ENCODE data around the gene S100Z. TPM values are rescaled to one million over a fixed set of nuclear protein-coding genes. Genes with fewer than 3 reads are reported as not detected.
A peak's percentile ranks its signal among the peaks of the same experiment; 100 is the strongest.
"Not testable (repeated sequence)": the region's sequence is repeated elsewhere in the genome, so short reads cannot be mapped to it uniquely, and the experiment has no call there.

Gene S100Z
- not detected for polyA plus RNA-seq (ENCODE audit: low read depth in 6 of 6)

- Mint-ChIP-seq H3K9me3 (peaks cover 0 to 5% (median 0%) of the 10 kb centered on the region in 7 donors), H3K27ac (peak within 1 kb of the TSS in 4 of 6 donors; percentile 32 to 70 (median 52)), H3K4me1 (peaks cover 19 to 27% (median 21%) of the 10 kb centered on the region in 3 donors), H3K27me3 (peaks cover 0 to 12% (median 0%) of the 10 kb centered on the region in 3 donors), H3K4me3 (peak within 1 kb of the TSS in 6 of 8 donors; percentile 20 to 70 (median 65)), H3K36me3 (no peaks in the 10 kb centered on the region)
- DNase-seq (no peak), ATAC-seq (ENCODE audit: low read depth in 2 of 2) (no peak)
Measured at GRCh38 chr5:76849419-76850291, at the start of gene S100Z. Gene S100Z, plus strand, starts transcription at chr5:76850014. Its CDS starts 25,346 bp downstream, at chr5:76875360.

DNA sequence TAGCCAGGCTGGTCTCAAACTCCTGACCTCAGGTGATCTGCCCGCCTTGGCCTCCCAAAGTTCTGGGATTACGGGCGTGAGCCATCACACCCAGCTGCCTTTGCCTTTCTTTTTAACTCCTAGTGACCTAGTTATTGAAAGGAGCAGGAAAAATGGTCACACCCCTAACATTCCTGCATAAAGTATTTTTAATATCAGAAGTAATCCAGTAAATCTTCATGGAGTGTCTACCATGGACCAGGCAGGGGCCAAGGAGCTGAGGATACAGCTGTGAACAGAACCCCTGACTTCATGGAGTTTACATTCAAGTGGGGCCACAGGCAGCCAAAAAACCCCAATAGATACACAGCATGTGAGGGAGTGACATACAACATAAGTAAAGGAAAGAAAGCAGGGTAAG is 49.2 kb upstream of the S100Z start:
- Mint-ChIP-seq H3K27ac (no peak overlapping the region), H3K36me3 (peaks cover 0 to 4% of the 10 kb centered on the region in 2 donors), H3K9me3 (peaks cover 0 to 3% (median 0%) of the 10 kb centered on the region in 7 donors), H3K27me3 (peaks cover 5 to 25% (median 10%) of the 10 kb centered on the region in 3 donors), H3K4me3 (no peak overlapping the region), H3K4me1 (no peaks in the 10 kb centered on the region)
- ATAC-seq (ENCODE audit: low read depth in 2 of 2) (no peak), DNase-seq (no peak)

- Mint-ChIP-seq H3K4me3 (no peak overlapping the region), H3K36me3 (peaks cover 0 to 4% of the 10 kb centered on the region in 2 donors), H3K27me3 (peaks cover 5 to 25% (median 10%) of the 10 kb centered on the region in 3 donors), H3K4me1 (no peaks in the 10 kb centered on the region), H3K27ac (no peak overlapping the region), H3K9me3 (peaks cover 0 to 3% (median 0%) of the 10 kb centered on the region in 7 donors)
- ATAC-seq (ENCODE audit: low read depth in 2 of 2) (no peak), DNase-seq (no peak)
Measured at GRCh38 chr5:76801159-76801802, 48.5 kb upstream of the S100Z start.

DNA sequence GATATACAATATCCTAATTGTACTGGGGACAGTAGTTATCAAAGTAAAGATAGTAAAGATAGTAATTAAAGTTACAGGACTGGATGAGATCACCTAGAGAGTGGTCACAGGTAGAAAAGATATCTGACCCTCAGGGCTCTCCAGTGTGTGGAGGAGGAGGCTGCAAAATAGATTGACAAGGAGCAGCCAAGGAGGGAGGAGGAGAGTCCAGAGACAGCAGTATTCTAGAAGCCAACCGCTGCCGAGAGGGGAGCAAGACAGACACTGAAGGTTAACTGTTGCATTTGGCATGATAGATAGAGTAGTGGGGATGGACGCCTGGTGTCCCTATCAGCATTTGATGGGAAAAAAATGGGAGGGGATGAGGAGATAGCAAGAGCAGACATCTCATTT is 48.0 kb upstream of the S100Z start:
- peaks cover 0 to 4% of the 10 kb centered on the region in 2 donors for H3K36me3 Mint-ChIP-seq
- H3K27ac Mint-ChIP-seq, result no peak overlapping the region
- H3K9me3 Mint-ChIP-seq, result peaks cover 0 to 3% (median 0%) of the 10 kb centered on the region in 7 donors

DNA sequence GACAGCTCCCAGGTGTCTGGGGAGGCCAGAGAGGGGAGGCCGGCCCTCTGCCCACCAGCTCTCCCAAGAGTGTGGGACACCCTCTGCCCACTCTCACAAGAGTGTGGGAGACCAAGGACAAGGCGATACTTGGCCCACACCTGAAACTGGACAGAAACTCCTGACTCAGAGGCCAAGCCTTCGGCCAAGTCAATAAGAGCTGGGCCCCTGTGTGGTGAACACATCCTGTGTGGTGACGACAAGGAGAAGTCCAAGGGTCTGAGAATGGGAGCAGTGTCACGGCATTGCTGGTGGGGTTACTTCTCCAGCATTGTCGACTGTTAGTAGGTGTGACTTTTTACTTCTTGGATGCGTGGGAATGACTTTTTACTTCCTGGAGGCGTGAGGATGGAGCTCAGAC is 45.5 kb upstream of the S100Z start:
- peaks cover 5 to 25% (median 10%) of the 10 kb centered on the region in 3 donors for H3K27me3 Mint-ChIP-seq
- ATAC-seq (ENCODE audit: low read depth in 2 of 2) (no peak), DNase-seq (no peak)
- peaks cover 0 to 4% of the 10 kb centered on the region in 2 donors for H3K36me3 Mint-ChIP-seq
- no peak overlapping the region for H3K4me3 Mint-ChIP-seq
- H3K4me1 Mint-ChIP-seq, result no peaks in the 10 kb centered on the region
- H3K9me3 Mint-ChIP-seq, result peaks cover 0 to 3% (median 0%) of the 10 kb centered on the region in 7 donors
- H3K27ac Mint-ChIP-seq, result no peak overlapping the region

More for the DNA sequence above, 48.0 kb upstream of the S100Z start:
- Mint-ChIP-seq H3K4me3 (no peak overlapping the region), H3K4me1 (no peaks in the 10 kb centered on the region), H3K27me3 (peaks cover 5 to 25% (median 10%) of the 10 kb centered on the region in 3 donors)
- ATAC-seq (ENCODE audit: low read depth in 2 of 2), result no peak
- DNase-seq, result no peak

DNA sequence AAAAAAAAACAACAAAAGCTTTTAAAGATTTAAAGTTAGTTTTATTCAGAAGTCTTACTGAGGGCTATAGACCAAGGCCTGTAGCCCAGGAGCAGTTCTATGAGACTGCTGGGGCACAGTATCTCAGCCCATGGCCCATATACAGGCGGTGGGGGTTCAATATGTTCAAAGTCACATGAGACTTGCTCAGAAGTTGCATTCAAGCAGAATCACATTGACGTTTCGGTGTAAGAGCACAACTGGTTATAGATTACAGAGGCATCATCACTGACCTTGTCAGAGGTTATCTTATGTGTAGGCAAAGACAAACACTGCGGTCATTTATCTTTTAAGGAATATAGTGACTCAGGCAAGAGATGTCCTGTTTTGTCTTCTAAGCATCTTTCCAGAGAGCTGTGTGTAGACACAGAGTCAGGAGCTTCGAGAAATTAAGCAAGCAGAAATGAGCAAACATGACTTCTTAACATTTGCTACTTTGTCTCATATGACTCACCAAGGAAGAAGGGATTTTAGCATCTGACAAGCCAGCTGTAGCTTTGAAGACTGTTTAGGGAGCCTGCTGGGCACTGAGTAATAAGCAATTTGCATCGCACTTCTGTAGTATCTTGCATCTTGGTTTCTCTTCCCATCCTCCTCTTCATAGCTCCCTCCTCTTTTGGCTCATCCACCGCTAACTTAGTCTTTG is 43.9 kb upstream of the S100Z start:
- Mint-ChIP-seq H3K4me3 (no peak overlapping the region), H3K27ac (peak overlapping the region in 1 of 6 donors; percentile 28), H3K4me1 (no peaks in the 10 kb centered on the region), H3K36me3 (peaks cover 0 to 4% of the 10 kb centered on the region in 2 donors), H3K9me3 (peaks cover 0 to 3% (median 2%) of the 10 kb centered on the region in 7 donors), H3K27me3 (peaks cover 5 to 21% (median 6%) of the 10 kb centered on the region in 3 donors)
- no peak for DNase-seq
- no peak for ATAC-seq (ENCODE audit: low read depth in 2 of 2)

GRCh38 chr5:76807296-76807695 is 42.5 kb upstream of the S100Z start:
- H3K36me3 Mint-ChIP-seq, result peaks cover 0 to 4% of the 10 kb centered on the region in 2 donors
- ATAC-seq (ENCODE audit: low read depth in 2 of 2) (no peak), DNase-seq (no peak)
- no peak overlapping the region for H3K4me3 Mint-ChIP-seq
- peaks cover 5 to 8% (median 6%) of the 10 kb centered on the region in 3 donors for H3K27me3 Mint-ChIP-seq
- peaks cover 0 to 9% (median 2%) of the 10 kb centered on the region in 7 donors for H3K9me3 Mint-ChIP-seq
- no peak overlapping the region for H3K27ac Mint-ChIP-seq
- no peaks in the 10 kb centered on the region for H3K4me1 Mint-ChIP-seq

DNA sequence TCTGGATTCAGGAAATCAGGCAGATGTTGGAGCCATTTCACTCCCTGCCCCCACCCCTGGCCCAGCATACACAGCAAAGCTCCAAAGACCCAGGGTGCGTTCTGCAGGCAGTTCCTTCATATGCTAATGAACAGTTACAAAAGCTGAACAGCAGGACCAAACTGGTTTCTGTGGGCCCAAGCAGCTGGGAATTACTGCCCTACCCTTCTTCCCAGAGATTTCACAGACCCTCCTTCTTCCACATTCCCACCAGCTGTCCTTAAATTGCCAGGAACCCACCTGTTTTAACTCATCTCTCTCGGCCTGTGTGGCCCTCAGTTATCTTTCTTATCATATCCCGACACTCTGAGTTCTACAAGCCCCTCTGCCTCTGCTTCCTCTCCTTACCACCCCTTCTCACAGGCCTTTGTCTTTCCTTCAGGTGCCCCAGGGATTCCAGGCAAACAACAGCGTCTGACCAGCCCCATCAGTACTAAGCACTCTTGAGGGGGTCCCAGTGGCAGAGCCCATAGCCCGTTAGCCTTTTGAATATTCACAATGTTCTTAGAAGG is 41.6 kb upstream of the S100Z start:
- peaks cover 0 to 9% (median under 1%) of the 10 kb centered on the region in 7 donors for H3K9me3 Mint-ChIP-seq
- H3K27me3 Mint-ChIP-seq, result peaks cover 2 to 3% (median 2%) of the 10 kb centered on the region in 3 donors
- no peak for DNase-seq
- no peak for ATAC-seq (ENCODE audit: low read depth in 2 of 2)
- no peak overlapping the region for H3K27ac Mint-ChIP-seq
- H3K4me3 Mint-ChIP-seq, result no peak overlapping the region
- peaks cover 0 to 2% of the 10 kb centered on the region in 2 donors for H3K36me3 Mint-ChIP-seq
- H3K4me1 Mint-ChIP-seq, result no peaks in the 10 kb centered on the region

DNA sequence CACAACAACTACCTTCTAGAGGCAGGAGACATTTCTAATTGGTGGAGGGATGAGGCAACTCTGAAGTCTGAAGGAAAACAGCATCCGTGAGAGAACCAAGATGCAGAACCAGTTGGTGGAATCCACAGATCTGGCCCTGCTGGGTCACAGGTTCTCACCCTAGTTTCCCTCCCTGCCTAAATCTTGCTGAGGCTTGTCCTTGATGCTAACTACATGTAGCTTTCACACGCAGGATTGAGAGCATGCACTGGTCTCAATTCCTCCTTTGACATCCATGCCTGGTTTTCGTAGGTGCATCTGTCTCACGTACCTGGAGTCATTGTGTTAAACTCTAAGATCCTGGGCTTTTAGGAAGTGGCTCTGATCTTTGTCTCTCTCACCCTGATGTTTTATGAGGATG is 40.7 kb upstream of the S100Z start:
- no peaks in the 10 kb centered on the region for H3K4me1 Mint-ChIP-seq
- H3K9me3 Mint-ChIP-seq, result peaks cover 0 to 9% (median 0%) of the 10 kb centered on the region in 7 donors
- H3K27me3 Mint-ChIP-seq, result no peaks in the 10 kb centered on the region
- H3K4me3 Mint-ChIP-seq, result no peak overlapping the region
- no peaks in the 10 kb centered on the region for H3K36me3 Mint-ChIP-seq
- DNase-seq (no peak), ATAC-seq (ENCODE audit: low read depth in 2 of 2) (no peak)
- H3K27ac Mint-ChIP-seq, result no peak overlapping the region

GRCh38 chr5:76810236-76810635 is 39.6 kb upstream of the S100Z start:
- ATAC-seq (ENCODE audit: low read depth in 2 of 2) (no peak), DNase-seq (no peak)
- peaks cover 0 to 9% (median 0%) of the 10 kb centered on the region in 7 donors for H3K9me3 Mint-ChIP-seq
- no peak overlapping the region for H3K27ac Mint-ChIP-seq
- H3K27me3 Mint-ChIP-seq, result peaks cover 0 to 3% (median 1%) of the 10 kb centered on the region in 3 donors
- H3K4me1 Mint-ChIP-seq, result no peaks in the 10 kb centered on the region
- H3K36me3 Mint-ChIP-seq, result no peaks in the 10 kb centered on the region
- H3K4me3 Mint-ChIP-seq, result no peak overlapping the region

DNA sequence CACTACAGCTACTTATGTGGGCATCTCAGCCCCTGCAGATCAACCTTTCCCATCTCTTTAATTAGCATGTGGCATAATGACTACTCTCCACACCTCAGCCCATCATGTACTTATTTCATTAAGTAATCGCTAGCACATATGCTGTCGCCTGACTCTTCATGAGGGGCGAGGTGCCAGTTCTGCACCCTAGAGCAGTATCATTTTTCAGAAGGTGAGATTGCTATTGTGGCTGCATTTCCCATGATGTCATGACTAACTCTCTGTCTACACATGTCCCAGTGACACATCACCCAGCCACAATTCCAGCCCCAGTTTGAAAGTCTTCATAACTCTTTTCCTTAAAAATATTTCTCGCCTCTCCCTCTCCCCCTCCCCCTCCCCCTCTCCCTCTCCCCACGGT is 38.6 kb upstream of the S100Z start:
- DNase-seq, result no peak
- Mint-ChIP-seq H3K27ac (no peak overlapping the region), H3K4me3 (no peak overlapping the region), H3K27me3 (peaks cover 4 to 11% (median 10%) of the 10 kb centered on the region in 3 donors), H3K36me3 (no peaks in the 10 kb centered on the region), H3K9me3 (peaks cover 0 to 9% (median 0%) of the 10 kb centered on the region in 7 donors), H3K4me1 (no peaks in the 10 kb centered on the region)
- ATAC-seq (ENCODE audit: low read depth in 2 of 2), result no peak

DNA sequence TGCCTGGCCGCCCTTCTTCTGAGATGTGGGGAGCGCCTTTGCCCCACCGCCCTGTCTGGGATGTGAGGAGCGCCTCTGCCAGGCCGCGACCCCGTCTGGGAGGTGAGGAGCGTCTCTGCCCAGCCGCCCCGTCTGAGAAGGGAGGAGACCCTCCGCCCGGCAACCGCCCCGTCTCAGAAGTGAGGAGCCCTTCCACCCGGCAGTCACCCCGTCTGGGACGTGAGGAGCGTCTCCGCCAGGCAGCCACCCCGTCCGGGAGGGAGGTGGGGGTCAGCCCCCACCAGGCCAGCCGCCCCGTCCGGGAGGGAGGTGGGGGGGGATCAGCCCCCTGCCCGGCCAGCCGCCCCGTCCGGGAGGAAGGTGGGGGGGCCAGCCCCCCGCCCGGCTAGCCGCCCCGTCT is 37.6 kb upstream of the S100Z start:
- not testable (repeated sequence) for ATAC-seq (ENCODE audit: low read depth in 2 of 2); H3K4me3 Mint-ChIP-seq; H3K27ac Mint-ChIP-seq; H3K36me3 Mint-ChIP-seq; H3K9me3 Mint-ChIP-seq; H3K4me1 Mint-ChIP-seq; DNase-seq
- H3K27me3 Mint-ChIP-seq, result peaks cover 10 to 21% (median 12%) of the 10 kb centered on the region in 3 donors
